Nucleus accumbens (tissue), 56 donors: ENCODE measurements around the gene SRC.
"Not testable (repeated sequence)": the region's sequence is repeated elsewhere in the genome, so short reads cannot be mapped to it uniquely, and the experiment has no call there.

Source experiments
- DNase-seq, 56 donors: peaks; one replicate each; lab custom pipeline; 2025; lab: John Stamatoyannopoulos, UW

The SRC gene

GRCh38 chr20:37360391-37361115 is 14.6 kb downstream of the SRC start:
- no peak for DNase-seq

GRCh38 chr20:37361336-37361735 is 15.4 kb downstream of the SRC start:
- DNase-seq, result no peak

DNA sequence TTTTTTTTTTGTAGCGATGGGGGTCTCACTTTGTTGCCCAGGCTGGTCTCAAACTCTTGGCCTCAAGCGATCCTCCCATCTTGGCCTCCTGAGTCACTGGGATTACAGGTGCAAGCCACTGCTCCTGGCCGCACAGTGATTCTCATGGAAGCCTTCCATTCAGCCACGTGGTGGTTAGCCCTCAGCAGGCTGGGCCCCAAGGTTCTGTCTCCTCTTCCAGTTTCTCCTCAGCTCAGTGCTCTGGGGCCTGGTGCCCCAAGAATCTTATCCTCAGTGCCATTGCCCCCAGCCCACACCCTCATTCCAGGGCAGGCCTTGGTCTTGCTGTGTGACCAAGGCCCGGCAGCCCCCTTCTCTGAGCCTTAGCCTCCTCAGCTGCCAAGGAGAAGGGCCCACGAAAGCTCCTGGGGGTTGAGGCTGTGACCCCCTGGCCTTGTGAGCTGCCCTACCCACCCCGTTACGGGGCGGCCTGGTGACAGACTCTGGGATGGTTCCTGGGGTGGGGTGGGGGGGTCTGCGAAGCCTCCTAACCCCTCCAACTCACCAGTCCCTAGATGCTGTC is 16.4 kb downstream of the SRC start:
- no peak for DNase-seq

DNA sequence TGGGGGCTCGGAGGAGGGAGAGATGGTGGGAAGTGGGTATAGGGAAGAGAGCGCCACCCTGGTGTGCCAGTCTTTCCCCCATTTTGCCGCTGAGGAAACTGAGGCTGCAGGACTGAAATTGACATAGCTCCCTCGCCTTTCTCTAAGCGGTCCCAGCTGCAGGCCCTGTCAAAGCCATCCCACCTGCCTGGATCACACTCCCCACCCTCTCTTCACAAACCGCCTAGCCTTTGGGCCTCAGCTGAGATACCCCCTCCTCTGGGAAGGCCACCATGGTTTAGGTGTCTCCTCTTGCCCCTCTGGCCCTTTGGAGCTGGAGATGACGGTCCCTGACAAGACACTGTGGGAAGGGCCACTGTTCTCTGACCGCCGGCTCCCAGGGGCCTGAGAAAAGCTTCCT is 16.9 kb downstream of the SRC start:
- DNase-seq, result no peak

DNA sequence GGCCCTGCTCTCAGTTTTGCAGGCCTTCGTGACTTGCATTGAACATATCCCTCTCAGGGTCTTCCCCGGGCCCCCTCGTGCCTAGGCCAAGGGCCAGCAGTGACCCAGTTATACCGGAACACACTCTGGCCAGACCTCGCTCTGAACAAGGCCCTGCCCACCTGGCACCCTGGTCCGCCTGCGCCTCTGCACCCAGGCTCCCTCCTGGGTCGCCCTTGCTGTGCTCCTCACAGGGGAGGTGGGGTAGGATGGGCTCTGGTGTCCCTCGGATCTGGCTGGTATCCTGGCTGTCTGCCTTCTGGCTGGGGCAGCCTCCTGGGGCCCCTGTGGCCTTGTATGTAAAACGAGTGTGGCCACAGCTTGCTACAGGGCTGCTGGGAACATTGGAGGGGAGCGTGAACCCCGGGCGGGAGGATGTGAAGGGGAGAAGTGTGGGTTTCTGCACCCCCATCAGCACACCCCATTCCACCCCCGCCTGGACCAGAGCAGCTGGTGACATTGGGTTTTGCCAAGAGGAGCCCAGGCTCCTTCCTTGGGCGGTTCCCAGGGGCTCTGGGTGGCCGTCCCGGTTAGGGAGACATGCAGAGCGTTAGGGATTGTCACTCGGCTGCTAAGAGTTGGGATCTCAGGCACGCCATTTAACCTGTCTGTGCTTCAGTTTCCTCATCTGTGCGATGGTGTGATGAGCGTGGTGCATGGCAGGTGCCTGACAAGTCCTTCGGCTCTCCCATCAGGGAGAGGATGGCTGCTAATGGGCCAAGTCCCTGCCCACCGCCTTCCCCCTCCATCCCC is 17.5 kb downstream of the SRC start:
- no peak for DNase-seq

- no peak for DNase-seq
These were observed 18.3 kb downstream of the SRC start for GRCh38 chr20:37364013-37364926.

DNA sequence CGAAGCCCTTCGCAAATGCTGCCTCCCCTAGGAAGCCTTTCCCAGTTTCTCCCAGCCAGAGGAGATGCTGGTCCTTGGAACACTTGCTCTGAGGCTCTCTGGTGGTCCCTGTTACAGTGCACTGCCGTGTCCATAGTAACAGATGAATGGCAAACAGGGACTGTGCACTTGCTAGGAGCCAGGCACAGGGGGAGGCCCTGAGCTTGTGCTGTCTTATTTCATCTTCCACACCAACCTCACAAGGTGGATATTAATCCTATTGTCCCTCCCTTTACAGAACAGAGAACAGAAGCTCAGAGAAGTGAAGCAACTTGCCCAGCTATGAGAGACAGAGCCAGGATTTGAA is 19.0 kb downstream of the SRC start:
- DNase-seq, result no peak

DNA sequence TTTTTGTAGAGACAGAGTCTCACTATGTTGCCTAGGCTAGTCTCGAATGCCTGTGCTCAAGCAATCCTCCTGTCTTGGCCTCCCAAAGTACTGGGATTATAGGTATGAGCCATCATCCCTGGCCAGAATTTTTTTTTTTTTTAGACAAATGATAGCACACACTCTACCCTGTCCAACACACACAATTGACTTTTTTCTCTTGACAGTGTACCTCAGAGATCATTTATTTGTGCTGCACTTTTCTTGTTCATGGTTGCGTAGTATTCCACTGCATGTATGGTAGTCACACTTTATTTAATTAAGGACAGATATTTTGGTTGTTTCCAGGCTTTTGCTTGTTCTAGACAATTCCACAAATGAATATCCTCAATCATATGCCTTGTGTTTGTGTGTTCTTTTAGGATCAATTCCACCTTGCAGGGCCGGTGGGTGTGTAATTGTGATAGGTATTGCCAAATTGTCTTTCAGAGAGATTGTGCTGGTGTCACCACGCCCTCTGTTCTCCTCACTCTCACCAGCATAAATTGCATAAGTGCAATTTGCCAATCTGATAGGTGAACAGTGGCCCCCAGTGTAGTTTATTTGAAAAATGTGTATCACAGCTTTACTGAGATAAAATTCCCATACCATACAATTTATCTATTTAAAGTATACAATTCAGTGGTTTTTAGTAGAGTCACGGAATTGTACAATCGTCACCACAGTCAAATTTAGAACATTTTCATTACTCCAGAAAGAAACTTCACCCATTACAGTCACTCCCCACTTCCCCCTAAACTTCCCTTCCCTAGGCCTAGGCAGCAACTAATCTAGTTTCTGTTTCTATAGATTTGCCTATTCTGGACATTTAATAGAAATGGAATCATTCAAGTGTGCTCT is 20.1 kb downstream of the SRC start:
- DNase-seq, result no peak

DNA sequence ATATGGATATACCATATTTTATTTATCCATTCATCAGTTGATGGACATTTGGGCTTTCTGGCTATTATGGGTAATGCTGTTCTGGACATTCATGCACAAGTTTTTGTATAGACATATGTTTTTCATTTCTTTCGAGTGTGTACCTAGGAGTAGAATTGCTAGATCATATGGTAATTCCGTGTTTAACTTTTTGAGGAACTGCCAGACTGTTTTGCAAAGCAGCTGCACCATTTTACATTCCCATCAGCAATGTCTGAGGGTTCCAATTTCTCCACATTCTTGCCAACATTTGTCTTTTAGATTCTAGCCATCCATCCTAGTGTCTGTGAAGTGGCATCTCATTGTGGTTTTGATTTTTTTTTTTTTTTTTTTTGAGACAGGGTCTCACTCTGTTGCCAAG is 20.8 kb downstream of the SRC start:
- DNase-seq, result no peak

DNA sequence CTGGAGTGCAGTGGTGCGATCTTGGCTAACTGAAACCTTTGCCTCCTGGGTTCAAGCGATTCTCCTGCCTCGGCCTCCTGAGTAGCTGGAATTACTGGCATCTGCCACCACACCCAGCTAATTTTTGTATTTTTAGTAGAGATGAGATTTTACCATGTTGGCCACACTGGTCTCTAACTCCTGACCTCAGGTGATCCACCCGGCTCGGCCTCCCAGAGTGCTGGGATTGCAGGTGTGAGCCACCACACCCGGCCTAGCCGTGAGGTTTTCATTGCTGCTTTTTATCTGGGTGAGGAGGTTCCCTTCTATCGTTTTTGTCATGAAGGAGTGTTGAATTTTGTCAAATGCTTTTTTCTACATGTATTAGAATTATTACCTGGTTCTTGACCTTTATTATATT is 23.9 kb downstream of the SRC start:
- DNase-seq, result no peak

DNA sequence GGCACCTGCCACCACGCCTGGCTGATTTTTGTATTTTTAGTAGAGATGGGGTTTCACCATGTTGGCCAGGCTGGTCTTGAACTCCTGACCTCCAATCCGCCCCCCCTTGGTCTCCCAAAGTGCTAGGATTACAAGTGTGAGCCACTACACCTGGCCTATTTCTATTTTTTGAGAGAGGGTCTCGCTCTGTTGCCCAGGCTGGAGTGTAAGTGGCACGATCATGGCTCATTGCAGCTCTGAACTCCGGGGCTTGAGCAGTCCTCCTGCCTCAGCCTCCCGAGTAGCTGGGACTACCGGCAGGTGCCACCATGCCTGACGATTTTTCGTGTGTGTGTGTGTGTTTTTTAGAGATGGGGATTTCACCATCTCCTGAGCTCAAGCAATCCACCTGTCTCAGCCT is 25.9 kb downstream of the SRC start:
- not testable (repeated sequence) for DNase-seq

DNA sequence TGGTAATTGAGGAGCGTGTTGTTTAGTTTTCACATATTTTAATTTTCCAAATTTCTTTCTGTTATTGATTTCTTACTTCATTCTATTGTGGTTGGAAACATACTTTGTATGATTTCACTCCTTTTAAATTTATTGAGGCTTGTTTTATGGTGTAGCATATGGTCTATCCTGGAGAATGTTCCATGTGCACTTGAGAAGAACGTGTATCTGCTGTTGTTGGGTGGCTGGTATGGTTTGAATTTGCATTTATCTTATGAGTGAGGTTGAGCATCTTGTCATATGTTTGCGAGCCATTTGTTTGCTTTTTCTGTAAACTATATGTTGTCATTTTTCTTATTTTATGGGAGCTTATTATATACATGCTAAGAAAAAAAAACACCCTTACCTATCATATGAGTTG is 26.5 kb downstream of the SRC start:
- DNase-seq, result no peak

GRCh38 chr20:37373020-37373598 is 27.2 kb downstream of the SRC start:
- no peak for DNase-seq

- no peak for DNase-seq
These were observed 29.3 kb downstream of the SRC start for GRCh38 chr20:37375227-37375626.

- no peak for DNase-seq
These were observed 30.4 kb downstream of the SRC start for GRCh38 chr20:37376324-37376723.

- DNase-seq, result no peak
These were observed 30.9 kb downstream of the SRC start for GRCh38 chr20:37376791-37377190.

- DNase-seq, result no peak
These were observed 31.6 kb downstream of the SRC start for GRCh38 chr20:37377346-37378081.

GRCh38 chr20:37378420-37378784 is 32.5 kb downstream of the SRC start:
- DNase-seq, result no peak
